Loucy (cell line): Measurements from ENCODE around the gene NBPF3.

Experiments used
- H2AFZ ChIP-seq: fragments of 200-600 bp; sonication (generic); 2 replicates; pipeline ENCODE4 v1.6.0; 2016; ENCODE audit warnings: antibody characterized with exemption, mild to moderate bottlenecking, low read length, moderate library complexity
- H3F3A ChIP-seq: fragments of 200-600 bp; 2 replicates; pipeline ENCODE4 v1.6.0; 2016; ENCODE audit warnings: antibody characterized with exemption, low read depth, mild to moderate bottlenecking
- H3K27me3 ChIP-seq: fragments of 200-600 bp; sonication (generic); 2 replicates; pipeline ENCODE4 v1.6.1; 2014; ENCODE audit warnings: low read length, mild to moderate bottlenecking; ENCODE audit not compliant: insufficient read depth, poor library complexity, severe bottlenecking
- H3K36me3 ChIP-seq: fragments of 200-600 bp; sonication (generic); 2 replicates; pipeline ENCODE4 v1.6.1; 2016; ENCODE audit warnings: low read length; ENCODE audit not compliant: insufficient read depth
- H3K4me1 ChIP-seq: fragments of 200-600 bp; sonication (generic); 2 replicates; pipeline ENCODE4 v1.5.1; 2014; ENCODE audit warnings: low read length, mild to moderate bottlenecking; ENCODE audit not compliant: insufficient read depth, poor library complexity, severe bottlenecking
- H3K4me2 ChIP-seq: fragments of 200-600 bp; sonication (generic); 2 replicates; pipeline ENCODE4 v1.6.0; 2014; ENCODE audit warnings: antibody characterized with exemption, low read length, low read depth, mild to moderate bottlenecking; ENCODE audit not compliant: poor library complexity, severe bottlenecking
- H3K4me3 ChIP-seq: fragments of 200-600 bp; sonication (generic); 2 replicates; pipeline ENCODE4 v1.5.1; 2014; ENCODE audit warnings: low read length, mild to moderate bottlenecking, mixed read lengths; ENCODE audit not compliant: poor library complexity, severe bottlenecking
- H3K79me2 ChIP-seq: fragments of 200-600 bp; sonication (generic); 2 replicates; pipeline ENCODE4 v1.6.1; 2014; ENCODE audit warnings: low read length; ENCODE audit not compliant: insufficient read depth
- H3K9ac ChIP-seq: fragments of 200-600 bp; sonication (generic); 2 replicates; pipeline ENCODE4 v1.6.0; 2014; ENCODE audit warnings: mild to moderate bottlenecking, low read depth, low read length, moderate library complexity; ENCODE audit not compliant: poor library complexity, severe bottlenecking
- H3K9me2 ChIP-seq: fragments of 200-600 bp; sonication (generic); replicated peaks from 2 replicates; pipeline ENCODE4 v1.6.1; 2016; ENCODE audit warnings: low read depth, low read length, mixed read lengths
- H3K9me3 ChIP-seq: fragments of 200-600 bp; sonication (generic); 2 replicates; pipeline ENCODE4 v1.6.1; 2014; ENCODE audit warnings: mild to moderate bottlenecking, antibody characterized with exemption, low read length, low read depth; ENCODE audit not compliant: insufficient read depth
- H4K20me1 ChIP-seq: fragments of 200-600 bp; sonication (generic); 2 replicates; pipeline ENCODE4 v1.6.0; 2014; ENCODE audit warnings: antibody characterized with exemption, low read length, mild to moderate bottlenecking; ENCODE audit not compliant: insufficient read depth, poor library complexity, severe bottlenecking
- CTCF ChIP-seq: fragments of 200-600 bp; sonication (generic); conservative IDR thresholded peaks from 2 replicates; pipeline ENCODE4 v1.5.1; 2014; ENCODE audit warnings: mild to moderate bottlenecking, antibody characterized with exemption, low read length
- EZH2phosphoT487 ChIP-seq: fragments of 200-600 bp; IDR thresholded peaks from 2 replicates; pipeline ENCODE4 v1.6.1; 2018; ENCODE audit warnings: antibody characterized with exemption, mild to moderate bottlenecking, moderate library complexity, borderline replicate concordance

NBPF3 gene

GRCh38 chr1:21520899-21521716, 81.2 kb downstream of the NBPF3 start:
- Histone ChIP-seq H2AFZ (no peak overlapping the region), H3K9me2 (no peaks in the 10 kb centered on the region), H3K36me3 (no peaks in the 10 kb centered on the region), H3K9me3 (no peaks in the 10 kb centered on the region), H3K27me3 (no peaks in the 10 kb centered on the region), H3K9ac (no peak overlapping the region), H3K4me2 (no peak overlapping the region), H3F3A (no peaks in the 10 kb centered on the region), H3K4me1 (peaks cover 5% of the 10 kb centered on the region), H3K4me3 (no peak overlapping the region), H3K79me2 (no peaks in the 10 kb centered on the region), H4K20me1 (no peaks in the 10 kb centered on the region)
- TF ChIP-seq EZH2phosphoT487 = no peak
- TF ChIP-seq CTCF = no peak

- no peak for TF ChIP-seq CTCF
- TF ChIP-seq EZH2phosphoT487 = no peak
Observed at GRCh38 chr1:21521717-21522060, 81.8 kb downstream of the NBPF3 start.

GRCh38 chr1:21522525-21523038, 82.6 kb downstream of the NBPF3 start:
- H3F3A ChIP-seq = no peaks in the 10 kb centered on the region
- H3K4me3 ChIP-seq = no peak overlapping the region
- no peaks in the 10 kb centered on the region for H3K79me2 ChIP-seq
- TF ChIP-seq EZH2phosphoT487 (no peak), CTCF (no peak)
- no peaks in the 10 kb centered on the region for H3K4me1 ChIP-seq
- no peaks in the 10 kb centered on the region for H3K9me3 ChIP-seq
- H3K4me2 ChIP-seq = no peak overlapping the region
- no peak overlapping the region for H2AFZ ChIP-seq
- H3K9ac ChIP-seq = no peak overlapping the region
- no peaks in the 10 kb centered on the region for H3K9me2 ChIP-seq
- no peaks in the 10 kb centered on the region for H3K27me3 ChIP-seq
- H3K36me3 ChIP-seq = no peaks in the 10 kb centered on the region
- no peaks in the 10 kb centered on the region for H4K20me1 ChIP-seq

More at GRCh38 chr1:21521717-21522060, 81.8 kb downstream of the NBPF3 start:
- H3K9me3 ChIP-seq = no peaks in the 10 kb centered on the region
- H4K20me1 ChIP-seq = no peaks in the 10 kb centered on the region
- H3K4me1 ChIP-seq = no peaks in the 10 kb centered on the region
- no peak overlapping the region for H3K4me3 ChIP-seq
- no peaks in the 10 kb centered on the region for H3F3A ChIP-seq
- H3K27me3 ChIP-seq = no peaks in the 10 kb centered on the region
- no peaks in the 10 kb centered on the region for H3K9me2 ChIP-seq
- H3K36me3 ChIP-seq = no peaks in the 10 kb centered on the region
- H3K4me2 ChIP-seq = no peak overlapping the region
- H3K79me2 ChIP-seq = no peaks in the 10 kb centered on the region
- no peak overlapping the region for H3K9ac ChIP-seq
- no peak overlapping the region for H2AFZ ChIP-seq
